Urinary bladder (tissue), 4 donors: ENCODE results near the gene RGS16. TPM values are rescaled to one million over a fixed set of nuclear protein-coding genes. Genes with fewer than 3 reads are reported as not detected.
A peak's percentile ranks its signal among the peaks of the same experiment; 100 is the strongest.

Source experiments
- DNase-seq: peaks from one replicate; pipeline ENCODE4 v3.0.0-alpha.2; 2015; ENCODE audit errors: extremely low spot score
- H3K27ac ChIP-seq: one replicate; pipeline ENCODE4 v1.5.1; 2013; ENCODE audit warnings: low read depth, mild to moderate bottlenecking, moderate library complexity
- H3K36me3 ChIP-seq: one replicate; pipeline ENCODE4 v1.6.1; 2013; ENCODE audit warnings: mild to moderate bottlenecking, moderate library complexity; ENCODE audit not compliant: insufficient read depth
- H3K4me1 ChIP-seq: one replicate; pipeline ENCODE4 v1.6.1; 2013; ENCODE audit warnings: mild to moderate bottlenecking, moderate library complexity; ENCODE audit not compliant: insufficient read depth
- H3K4me3 ChIP-seq: one replicate; pipeline ENCODE4 v1.5.1; 2013; ENCODE audit warnings: low read depth, low read length
- whole genome bisulfite sequencing: extraction: QIAGEN DNeasy Blood & Tissue Kit; methylation state at CpG from one replicate; pipeline ENCODE4 v1.1.7; 2013; 5-methylcytosine and 5-hydroxymethylcytosine counted together
- polyA plus RNA-seq: library from polyadenylated mRNA; stranded (reverse); fragments of 200-250 nt; gene quantifications from one replicate; pipeline ENCODE4 v1.2.3, GENCODE V29; 2013
- total RNA-seq: library from RNA; depleted of rRNA; stranded (reverse); fragments of >200 nt; gene quantifications from one replicate; pipeline ENCODE4 v1.2.3, GENCODE V29; 2014
- donor health status: healthy with polysubstance abuse.
- donor health status: healthy.

Gene RGS16
- total and polyA plus RNA-seq, 2 donors, result 5.9 to 7.9 TPM

DNA sequence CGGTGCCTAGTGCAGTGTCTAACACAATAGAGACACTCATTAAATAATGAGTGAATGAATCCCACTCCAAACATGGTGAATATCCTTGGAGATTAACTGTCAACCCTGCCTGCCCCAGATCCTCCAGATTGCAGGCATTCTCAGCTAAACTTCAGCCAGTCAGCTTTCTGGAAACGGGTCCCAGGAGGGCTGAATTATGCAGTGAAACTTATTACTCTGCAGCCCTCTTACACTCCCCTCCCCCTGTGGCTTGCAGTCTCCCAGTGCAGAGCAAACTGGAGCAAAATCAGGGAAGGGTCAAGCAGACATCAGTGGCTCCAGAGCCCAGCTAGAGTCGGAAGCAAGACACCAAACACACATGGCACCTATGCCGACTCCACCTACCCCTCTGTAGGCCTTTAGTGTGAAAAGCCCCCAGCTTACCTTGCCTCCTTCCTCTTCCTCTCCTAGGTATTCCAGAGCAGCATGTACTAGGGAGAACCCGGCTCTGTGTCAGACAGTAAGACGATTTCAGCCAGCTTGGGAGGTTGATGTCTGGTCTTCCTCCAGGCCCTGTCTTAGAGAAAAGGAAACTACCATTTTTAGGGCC lies 6.5 kb upstream of the RGS16 start:
- no peak overlapping the region for H3K27ac ChIP-seq
- H3K36me3 ChIP-seq, result no peaks in the 10 kb centered on the region
- DNase-seq, result no peak
- no peak overlapping the region for H3K4me3 ChIP-seq
- H3K4me1 ChIP-seq, result peaks cover 1% of the 10 kb centered on the region
- WGBS, result 72% methylated on average over 6 of the region's 6 CpGs

DNA sequence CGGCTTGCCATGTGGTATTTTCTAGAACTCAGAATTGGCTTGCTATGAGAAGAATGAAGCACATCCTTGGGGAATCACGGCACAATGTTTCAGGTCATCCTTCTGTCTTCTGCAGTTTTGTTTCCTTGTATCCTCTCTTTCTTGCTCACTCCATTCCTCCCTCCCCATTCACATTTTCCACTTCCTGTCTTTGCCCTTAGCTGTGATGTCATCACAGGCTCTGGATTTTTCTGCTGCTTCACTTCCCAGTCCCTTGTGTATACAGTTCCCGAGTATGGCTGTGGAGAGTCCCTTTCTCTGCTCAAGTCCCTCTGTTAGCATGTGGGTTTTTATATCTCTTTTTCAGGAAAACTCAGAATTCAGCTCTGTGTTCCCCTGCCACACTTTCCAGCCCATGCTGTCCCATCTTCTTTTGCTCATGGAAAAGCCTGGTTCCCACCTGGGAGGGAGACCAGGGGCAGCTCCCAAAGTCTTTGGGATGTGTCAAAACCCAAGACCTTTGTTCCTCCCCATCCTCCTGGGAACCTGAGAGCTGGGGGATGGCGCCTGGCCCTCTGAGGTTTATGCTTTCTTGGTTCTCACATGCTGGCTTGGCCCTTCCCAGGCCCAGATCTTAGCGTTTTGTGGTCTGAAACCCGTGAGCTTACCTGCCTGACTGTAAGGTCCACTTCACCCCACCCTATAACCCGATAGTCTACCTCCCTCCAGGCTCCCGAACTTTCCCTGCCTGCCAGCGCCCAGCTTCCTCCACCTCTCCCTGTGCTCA lies 4.8 kb upstream of the RGS16 start:
- DNase-seq, result no peak
- H3K4me3 ChIP-seq, result no peak overlapping the region
- H3K4me1 ChIP-seq, result no peaks in the 10 kb centered on the region
- no peaks in the 10 kb centered on the region for H3K36me3 ChIP-seq
- H3K27ac ChIP-seq, result no peak overlapping the region
- WGBS, result 82% methylated on average over 9 of the region's 9 CpGs

DNA sequence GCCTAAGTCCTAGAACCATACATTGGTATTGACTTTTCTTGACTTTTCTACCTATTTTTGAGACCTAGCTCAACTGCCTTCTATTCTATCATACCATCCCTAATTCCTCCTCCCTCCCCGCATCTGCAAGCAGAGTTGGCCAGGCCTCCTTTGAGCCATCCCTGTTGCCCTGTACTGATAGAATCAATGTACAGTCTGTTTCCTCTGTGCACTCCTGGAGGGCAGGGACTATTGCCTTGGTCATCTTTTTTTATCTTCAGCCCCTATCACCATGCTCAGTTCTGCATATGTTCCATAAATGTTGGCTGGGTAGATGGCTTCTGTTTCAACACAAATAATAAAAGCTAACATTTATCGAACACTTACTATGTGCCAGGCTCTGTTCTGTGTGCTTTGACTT lies 4.0 kb upstream of the RGS16 start:
- 88% methylated on average over 2 of the region's 2 CpGs for WGBS
- H3K27ac ChIP-seq, result no peak overlapping the region
- H3K4me1 ChIP-seq, result no peaks in the 10 kb centered on the region

DNA sequence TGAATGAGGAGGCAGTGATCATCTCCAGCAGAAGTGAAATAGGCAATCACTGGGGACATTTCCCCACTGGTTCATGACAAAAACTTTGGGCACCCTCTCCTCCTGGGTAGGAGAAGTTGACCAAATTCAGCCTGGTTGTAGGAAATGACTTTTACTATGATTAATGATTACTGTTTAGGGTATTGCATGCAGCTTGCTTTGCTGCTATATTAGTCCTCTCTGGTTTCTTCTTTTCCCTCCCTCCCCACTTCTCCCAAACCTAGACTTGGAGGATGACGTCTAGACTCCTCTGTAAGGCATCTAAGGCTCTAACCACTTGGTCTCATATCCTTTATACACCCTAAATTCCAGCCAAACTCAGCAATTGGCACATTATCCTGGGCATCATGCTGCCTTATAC lies 3.4 kb upstream of the RGS16 start:
- DNase-seq, result no peak
- Histone ChIP-seq H3K4me3 (no peak overlapping the region), H3K4me1 (no peaks in the 10 kb centered on the region), H3K27ac (no peak overlapping the region), H3K36me3 (no peaks in the 10 kb centered on the region)
- 81% methylated on average over 1 of the region's 1 CpG for WGBS

More for the DNA sequence above, 4.0 kb upstream of the RGS16 start:
- DNase-seq, result no peak
- no peaks in the 10 kb centered on the region for H3K36me3 ChIP-seq
- H3K4me3 ChIP-seq, result no peak overlapping the region

DNA sequence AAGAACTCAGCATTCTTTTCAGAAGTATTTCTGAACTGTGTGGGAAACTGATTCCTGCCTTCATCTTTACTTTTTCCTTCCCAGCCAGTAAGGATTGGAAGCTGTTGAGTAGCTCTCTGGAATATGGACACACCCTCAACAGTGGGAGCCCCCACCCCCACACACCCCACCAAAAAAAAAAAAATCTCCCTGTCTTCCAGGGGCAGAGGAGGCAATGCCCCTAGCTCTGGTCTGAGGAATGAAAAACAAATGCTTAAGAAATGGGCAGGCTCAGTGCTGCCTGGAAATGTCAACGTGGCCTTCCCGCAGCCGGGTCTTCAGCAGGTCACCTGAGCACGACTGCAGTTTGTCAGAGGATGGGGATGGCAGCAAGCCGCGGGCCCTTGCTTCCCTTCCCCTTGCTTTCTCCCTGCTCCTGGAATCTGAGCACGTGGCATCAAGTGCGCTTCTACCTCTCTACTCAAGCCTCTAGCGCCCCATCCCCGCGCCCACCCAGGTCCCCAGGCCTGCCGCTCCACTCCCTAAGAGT lies 479 bp downstream of the RGS16 start:
- Histone ChIP-seq H3K36me3 (no peaks in the 10 kb centered on the region), H3K4me3 (peak overlapping the region; percentile 37), H3K4me1 (no peaks in the 10 kb centered on the region), H3K27ac (no peak overlapping the region)
- 2% methylated on average over 12 of the region's 12 CpGs for WGBS
- no peak for DNase-seq

DNA sequence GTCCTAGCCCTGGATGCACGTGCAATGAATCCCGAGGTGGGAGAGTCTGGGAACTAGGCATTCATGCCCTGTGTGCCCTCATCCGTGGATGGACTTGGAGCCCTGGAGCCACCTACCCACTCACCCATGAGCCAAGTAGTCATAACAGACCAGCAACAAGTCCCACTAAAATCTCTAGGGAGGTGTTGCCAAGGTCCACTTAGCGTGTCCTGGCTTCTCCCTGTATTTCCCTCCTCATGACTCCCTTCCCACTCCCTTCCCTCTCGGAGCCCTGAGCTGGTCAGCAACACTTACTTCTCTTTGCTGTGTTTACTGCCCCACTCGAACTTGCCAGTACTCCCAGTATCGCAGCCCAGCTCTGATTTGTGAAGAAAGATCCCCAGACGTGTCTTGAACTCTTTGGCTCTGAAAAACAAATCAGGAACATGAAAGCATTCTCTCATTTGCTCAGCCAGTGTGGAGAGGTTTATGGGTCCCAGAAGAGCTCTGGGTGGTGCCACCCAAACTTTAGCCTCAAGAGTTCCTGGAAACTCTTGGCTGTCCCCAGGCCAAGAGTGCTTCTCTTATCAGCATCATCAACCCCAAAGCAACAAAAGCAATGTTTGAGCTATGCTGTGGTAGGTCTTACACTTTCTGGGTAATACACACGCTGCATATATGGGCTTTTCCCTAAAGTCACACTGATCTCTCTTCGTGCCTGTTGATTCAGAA lies 1.1 kb downstream of the RGS16 start:
- 49% methylated on average over 10 of the region's 10 CpGs for WGBS
- H3K27ac ChIP-seq, result no peak overlapping the region
- H3K4me3 ChIP-seq, result peak overlapping the region; percentile 37
- no peaks in the 10 kb centered on the region for H3K36me3 ChIP-seq
- H3K4me1 ChIP-seq, result no peaks in the 10 kb centered on the region
- no peak for DNase-seq

DNA sequence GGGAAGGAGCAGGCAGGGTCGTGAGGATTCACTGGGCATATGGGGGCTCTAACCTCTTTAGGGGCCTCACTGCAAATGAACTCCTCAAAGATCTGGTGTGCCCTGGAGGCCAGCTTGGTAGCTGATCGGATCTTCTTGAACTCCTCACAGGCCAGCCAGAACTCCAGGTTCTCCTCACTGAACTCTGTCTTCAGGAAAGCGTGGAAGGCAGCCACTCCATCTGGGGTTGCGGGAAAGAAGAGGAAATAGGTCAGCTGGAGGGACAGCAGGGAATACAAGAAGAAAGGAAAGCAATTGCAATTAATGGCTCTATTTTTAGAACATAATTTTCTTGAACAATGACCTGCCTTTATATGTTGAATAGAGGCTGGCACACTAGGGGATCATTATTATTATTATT lies 2.3 kb downstream of the RGS16 start:
- H3K4me1 ChIP-seq, result no peaks in the 10 kb centered on the region
- WGBS, result 83% methylated on average over 4 of the region's 4 CpGs
- no peak overlapping the region for H3K27ac ChIP-seq
- H3K36me3 ChIP-seq, result no peaks in the 10 kb centered on the region
- H3K4me3 ChIP-seq, result no peak overlapping the region
- no peak for DNase-seq

DNA sequence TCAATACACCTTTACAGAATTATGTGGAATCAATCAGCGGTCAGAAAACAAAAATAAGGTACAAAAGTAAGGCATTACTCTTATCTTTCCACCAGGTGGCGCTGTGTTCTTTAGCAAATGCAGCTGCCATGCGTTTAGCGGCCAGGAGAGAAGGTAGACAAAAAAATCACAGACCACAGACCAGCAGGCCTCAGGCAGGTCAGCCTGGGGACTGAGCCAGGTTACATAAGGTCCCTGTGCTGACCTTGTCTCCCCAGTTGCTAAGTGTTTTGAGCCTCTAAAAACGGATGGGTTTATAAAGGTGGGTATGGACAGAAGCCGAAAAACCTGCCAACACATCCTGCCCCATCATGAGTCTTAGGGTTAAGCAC lies 2.8 kb downstream of the RGS16 start:
- H3K36me3 ChIP-seq, result no peaks in the 10 kb centered on the region
- WGBS, result 20% methylated on average over 6 of the region's 6 CpGs
- H3K4me1 ChIP-seq, result no peaks in the 10 kb centered on the region
- no peak overlapping the region for H3K27ac ChIP-seq
- no peak overlapping the region for H3K4me3 ChIP-seq
- DNase-seq, result no peak

DNA sequence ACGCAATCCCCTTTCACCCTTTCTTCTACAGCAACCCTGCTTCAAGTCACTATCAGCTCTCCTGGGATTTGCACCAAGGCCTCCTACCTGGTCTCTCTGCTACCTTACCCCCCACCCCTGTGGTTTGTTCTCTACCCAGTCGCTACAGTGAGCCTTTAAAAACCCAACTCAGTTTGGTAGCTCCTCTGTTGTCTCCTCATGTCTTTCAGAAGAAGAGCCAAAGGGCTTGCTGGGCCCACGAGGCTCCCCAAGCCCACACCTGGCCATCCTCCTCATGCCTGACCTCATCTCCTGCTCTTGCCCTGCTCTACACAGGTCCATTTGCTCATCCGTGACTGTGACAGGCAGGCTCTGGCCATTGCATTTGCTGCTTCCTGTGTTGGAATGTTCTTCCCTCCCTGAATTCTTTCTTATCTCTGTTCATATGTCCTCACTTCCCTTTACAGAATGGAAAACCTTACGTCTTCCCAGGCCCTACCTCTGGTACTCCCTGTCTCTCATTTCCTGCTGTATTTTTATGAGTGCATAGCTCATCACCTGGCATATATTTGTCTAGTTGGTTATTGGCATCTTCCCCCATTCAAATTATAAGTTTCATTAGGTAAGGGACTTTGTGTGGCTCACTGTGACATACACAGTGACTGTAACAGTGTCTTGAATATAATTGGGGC lies 3.3 kb downstream of the RGS16 start:
- DNase-seq, result no peak
- no peaks in the 10 kb centered on the region for H3K36me3 ChIP-seq
- no peak overlapping the region for H3K4me3 ChIP-seq
- no peaks in the 10 kb centered on the region for H3K4me1 ChIP-seq
- 66% methylated on average over 5 of the region's 5 CpGs for WGBS
- H3K27ac ChIP-seq, result no peak overlapping the region

DNA sequence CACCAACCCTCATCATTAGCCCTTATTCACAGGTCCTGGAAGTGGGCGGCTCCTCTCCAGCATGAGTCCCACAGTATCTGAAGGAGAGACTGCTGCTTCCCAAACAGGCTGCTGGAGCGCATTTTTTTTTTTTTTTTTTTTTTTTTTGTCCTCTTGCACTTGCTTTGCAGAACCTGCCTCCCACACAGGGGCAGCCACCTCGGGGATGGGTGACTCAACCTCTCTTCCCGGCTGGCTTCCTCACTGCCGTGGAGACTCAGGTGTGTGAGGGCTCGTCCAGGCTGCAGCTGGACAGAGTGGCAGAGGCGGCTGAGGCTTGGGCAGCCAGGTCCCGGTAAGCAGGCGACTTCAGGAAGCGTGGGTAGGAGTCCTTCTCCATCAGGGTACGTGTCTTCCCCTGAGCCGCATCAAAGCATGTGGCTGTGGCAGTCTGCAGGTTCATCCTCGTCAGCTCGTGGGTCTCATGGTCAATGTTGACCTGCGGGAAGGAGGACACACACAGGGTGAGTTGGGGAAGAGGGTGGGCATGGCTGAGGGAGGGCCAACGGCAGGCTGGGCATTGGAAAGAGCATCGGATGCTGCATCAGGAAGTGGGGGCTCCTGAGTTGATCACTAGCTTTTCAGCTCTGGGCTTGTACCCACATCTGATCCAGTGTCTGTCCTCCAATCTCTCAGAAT lies 4.0 kb downstream of the RGS16 start:
- Histone ChIP-seq H3K4me3 (no peak overlapping the region), H3K36me3 (no peaks in the 10 kb centered on the region), H3K27ac (no peak overlapping the region), H3K4me1 (no peaks in the 10 kb centered on the region)
- WGBS, result 87% methylated on average over 17 of the region's 17 CpGs
- no peak for DNase-seq

DNA sequence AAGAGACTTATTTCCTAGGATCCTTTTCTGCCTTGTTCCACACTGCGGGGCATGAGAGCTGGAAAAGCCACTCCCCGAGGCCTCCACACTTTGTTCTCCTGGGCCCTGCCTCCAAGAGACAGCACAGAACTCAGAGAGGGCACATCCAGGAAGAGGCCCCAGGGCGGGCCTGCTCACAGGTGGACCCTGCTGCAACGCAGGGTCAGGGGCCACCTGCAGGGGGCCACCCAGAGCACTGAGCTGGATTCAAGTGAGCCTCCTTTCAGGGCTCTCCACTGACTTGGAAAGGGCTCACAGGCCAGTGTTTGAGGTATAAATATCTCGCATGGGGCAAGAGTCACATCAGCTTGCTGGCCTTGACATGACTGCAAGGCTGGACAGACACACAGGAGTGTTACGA lies 4.8 kb downstream of the RGS16 start:
- no peaks in the 10 kb centered on the region for H3K4me1 ChIP-seq
- H3K4me3 ChIP-seq, result no peak overlapping the region
- no peaks in the 10 kb centered on the region for H3K36me3 ChIP-seq
- DNase-seq, result no peak
- no peak overlapping the region for H3K27ac ChIP-seq
- WGBS, result 79% methylated on average over 6 of the region's 6 CpGs

DNA sequence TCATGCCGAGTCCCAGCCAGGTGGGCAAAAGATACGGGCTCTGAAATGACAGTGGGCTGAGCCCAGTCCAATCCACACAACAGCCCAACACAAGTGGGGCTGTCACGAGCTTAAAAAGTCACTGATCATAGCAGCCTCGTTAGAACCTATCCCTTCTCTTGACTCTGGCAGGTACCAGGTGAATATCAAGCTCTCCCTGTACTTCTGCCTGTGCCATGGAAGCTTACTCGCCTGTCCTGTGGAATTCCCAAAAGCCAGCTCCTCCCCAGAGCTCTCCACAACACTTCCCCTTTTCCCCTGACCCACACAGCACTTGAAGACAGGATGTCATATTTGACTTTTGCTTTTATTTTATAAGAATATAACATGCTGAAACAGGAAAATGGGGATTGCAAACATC lies 5.9 kb downstream of the RGS16 start:
- WGBS, result 80% methylated on average over 5 of the region's 5 CpGs
- no peaks in the 10 kb centered on the region for H3K4me1 ChIP-seq
- H3K4me3 ChIP-seq, result no peak overlapping the region
- no peaks in the 10 kb centered on the region for H3K36me3 ChIP-seq
- no peak overlapping the region for H3K27ac ChIP-seq
- DNase-seq, result no peak

DNA sequence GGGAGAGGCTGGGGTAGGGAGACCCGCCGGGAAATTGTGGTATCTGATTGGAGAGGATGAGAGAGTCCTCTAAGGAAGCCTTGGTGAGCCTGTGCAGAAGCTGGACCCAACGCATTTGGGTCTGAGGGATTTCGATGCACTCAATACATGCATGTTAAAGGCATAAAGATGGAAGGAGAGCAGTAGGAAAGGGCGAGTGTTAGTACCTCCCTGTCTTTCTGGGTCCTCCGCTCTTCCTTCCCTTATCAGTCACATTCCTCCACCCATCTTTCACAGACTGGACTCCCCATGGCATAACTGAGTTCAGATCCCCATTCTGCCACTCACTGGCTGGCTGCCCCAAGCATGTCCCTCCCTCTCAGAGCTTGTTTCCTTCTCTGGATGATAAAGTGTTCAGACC lies 7.3 kb downstream of the RGS16 start:
- 83% methylated on average over 6 of the region's 6 CpGs for WGBS
- no peaks in the 10 kb centered on the region for H3K36me3 ChIP-seq
- H3K4me3 ChIP-seq, result no peak overlapping the region
- H3K4me1 ChIP-seq, result no peaks in the 10 kb centered on the region
- DNase-seq, result no peak
- no peak overlapping the region for H3K27ac ChIP-seq
